WTC11 (cell line): ENCODE results near the gene DPYSL3. TPM values are rescaled to one million over a fixed set of nuclear protein-coding genes. Genes with fewer than 3 reads are reported as not detected.

Experiments used
- ATAC-seq: fragments of 200-7000 bp; cut with Tn5 transposase; 2 replicates; pipeline ENCODE4 v1.10.0; 2021; ENCODE audit warnings: mild to moderate bottlenecking, moderate library complexity
- CTCF ChIA-PET: fragments of 300-600 bp; sonication (Branson Sonifier 250); formaldehyde crosslinking; loops from one replicate; lab custom pipeline; 2021; ENCODE audit warnings: antibody characterized with exemption; lab: Charles Lee
- POLR2A ChIA-PET: fragments of 350-600 bp; sonication (Branson Sonifier 250); formaldehyde crosslinking; loops from one replicate; lab custom pipeline; 2021; ENCODE audit warnings: antibody characterized with exemption; lab: Charles Lee
- DNase-seq: peaks from one replicate; pipeline ENCODE4 v3.0.0; 2021; ENCODE audit warnings: low spot score
- H3K27ac Mint-ChIP-seq: 2 replicates; pipeline ENCODE4 v1.8.0; 2021; ENCODE audit warnings: mixed read lengths
- H3K27me3 Mint-ChIP-seq: 2 replicates; pipeline ENCODE4 v1.8.0; 2021; ENCODE audit warnings: low read depth, mild to moderate bottlenecking, moderate library complexity, mixed read lengths
- H3K36me3 Mint-ChIP-seq: 2 replicates; pipeline ENCODE4 v1.8.0; 2021; ENCODE audit warnings: mixed read lengths
- H3K4me1 Mint-ChIP-seq: 2 replicates; pipeline ENCODE4 v1.8.0; 2022; ENCODE audit warnings: mixed read lengths
- H3K4me3 Mint-ChIP-seq: 2 replicates; pipeline ENCODE4 v1.8.0; 2021; ENCODE audit warnings: mild to moderate bottlenecking, moderate library complexity, mixed read lengths
- H3K9me3 Mint-ChIP-seq: 2 replicates; pipeline ENCODE4 v1.8.0; 2021; ENCODE audit warnings: mixed read lengths
- ATF3 ChIP-seq: sonication (generic); formaldehyde crosslinking; conservative IDR thresholded peaks from 2 replicates; pipeline ENCODE4 v1.8.1; 2022; ENCODE audit warnings: mild to moderate bottlenecking, missing genetic modification reagents
- CBFB ChIP-seq: sonication (generic); formaldehyde crosslinking; IDR thresholded peaks from 2 replicates; pipeline ENCODE4 v1.8.1; 2022; ENCODE audit warnings: mild to moderate bottlenecking, low read depth, missing genetic modification reagents
- EMX1 ChIP-seq: fragments of 250-450 bp; sonication (Bioruptor Pico); IDR thresholded peaks from 2 replicates; pipeline ENCODE4 v1.8.0; 2021; ENCODE audit warnings: mild to moderate bottlenecking
- FOXK1 ChIP-seq: sonication (generic); formaldehyde crosslinking; IDR thresholded peaks from 2 replicates; pipeline ENCODE4 v1.8.0; 2022; ENCODE audit warnings: mild to moderate bottlenecking, moderate library complexity, missing genetic modification reagents
- GTF2I ChIP-seq: fragments of 250-450 bp; sonication (Bioruptor Pico); conservative IDR thresholded peaks from 2 replicates; pipeline ENCODE4 v1.4.0; 2021; ENCODE audit warnings: mild to moderate bottlenecking
- IRF2 ChIP-seq: sonication (generic); formaldehyde crosslinking; IDR thresholded peaks from 2 replicates; pipeline ENCODE4 v1.8.0; 2022; ENCODE audit warnings: low read depth, missing genetic modification reagents, borderline replicate concordance
- KAT7 ChIP-seq: sonication (generic); formaldehyde crosslinking; IDR thresholded peaks from 2 replicates; pipeline ENCODE4 v1.8.1; 2023; ENCODE audit warnings: missing genetic modification reagents, mild to moderate bottlenecking, borderline replicate concordance
- MAX ChIP-seq: sonication (generic); formaldehyde crosslinking; IDR thresholded peaks from 2 replicates; pipeline ENCODE4 v1.8.0; 2022; ENCODE audit warnings: mild to moderate bottlenecking, missing genetic modification reagents
- MXD4 ChIP-seq: fragments of 250-450 bp; sonication (Bioruptor Pico); IDR thresholded peaks from 2 replicates; pipeline ENCODE4 v1.8.0; 2021; ENCODE audit warnings: mild to moderate bottlenecking, moderate library complexity, borderline replicate concordance
- NR3C1 ChIP-seq: sonication (generic); formaldehyde crosslinking; conservative IDR thresholded peaks from 2 replicates; pipeline ENCODE4 v1.8.1; 2023; ENCODE audit warnings: low read depth, mild to moderate bottlenecking, missing genetic modification reagents
- PREB ChIP-seq: sonication (generic); formaldehyde crosslinking; IDR thresholded peaks from 2 replicates; pipeline ENCODE4 v1.8.1; 2022; ENCODE audit warnings: mild to moderate bottlenecking, missing genetic modification reagents, moderate library complexity, borderline replicate concordance
- TEAD4 ChIP-seq: sonication (generic); formaldehyde crosslinking; IDR thresholded peaks from 2 replicates; pipeline ENCODE4 v1.8.0; 2022; ENCODE audit warnings: mild to moderate bottlenecking, missing genetic modification reagents
- ZBTB21 ChIP-seq: sonication (generic); formaldehyde crosslinking; IDR thresholded peaks from 2 replicates; pipeline ENCODE4 v1.8.1; 2023; ENCODE audit warnings: mild to moderate bottlenecking, missing genetic modification reagents, borderline replicate concordance
- ZNF416 ChIP-seq: fragments of 250-450 bp; sonication (Bioruptor Pico); IDR thresholded peaks from 2 replicates; pipeline ENCODE4 v1.9.0; 2021; ENCODE audit warnings: mild to moderate bottlenecking, inconsistent platforms
- total RNA-seq: library from RNA; stranded (reverse); gene quantifications from 3 replicates; pipeline ENCODE4 v1.2.3, GENCODE V29; 2021
- TF ChIP-seq, protein P1 (sequence below): sonication (generic); formaldehyde crosslinking; conservative IDR thresholded peaks from 2 replicates; pipeline ENCODE4 v1.8.1; 2023; ENCODE audit warnings: mild to moderate bottlenecking, low read depth, missing genetic modification reagents, moderate library complexity
- TF ChIP-seq, protein P2 (sequence below): sonication (generic); formaldehyde crosslinking; IDR thresholded peaks from 2 replicates; pipeline ENCODE4 v1.8.1; 2022; ENCODE audit warnings: missing genetic modification reagents, borderline replicate concordance
- TF ChIP-seq, protein P3 (sequence below): sonication (generic); formaldehyde crosslinking; IDR thresholded peaks from 2 replicates; pipeline ENCODE4 v1.8.1; 2022; ENCODE audit warnings: mild to moderate bottlenecking, moderate library complexity, missing genetic modification reagents
- TF ChIP-seq, protein P4 (sequence below): fragments of 250-450 bp; sonication (Bioruptor Pico); IDR thresholded peaks from 2 replicates; pipeline ENCODE4 v1.9.0; 2021; ENCODE audit warnings: mild to moderate bottlenecking, borderline replicate concordance
- TF ChIP-seq, protein P5 (sequence below): sonication (generic); formaldehyde crosslinking; IDR thresholded peaks from 2 replicates; pipeline ENCODE4 v1.8.0; 2022; ENCODE audit warnings: mild to moderate bottlenecking, missing genetic modification reagents

DPYSL3 gene
- total RNA-seq, 1 experiment from 2014 or later: 358 TPM

DNA sequence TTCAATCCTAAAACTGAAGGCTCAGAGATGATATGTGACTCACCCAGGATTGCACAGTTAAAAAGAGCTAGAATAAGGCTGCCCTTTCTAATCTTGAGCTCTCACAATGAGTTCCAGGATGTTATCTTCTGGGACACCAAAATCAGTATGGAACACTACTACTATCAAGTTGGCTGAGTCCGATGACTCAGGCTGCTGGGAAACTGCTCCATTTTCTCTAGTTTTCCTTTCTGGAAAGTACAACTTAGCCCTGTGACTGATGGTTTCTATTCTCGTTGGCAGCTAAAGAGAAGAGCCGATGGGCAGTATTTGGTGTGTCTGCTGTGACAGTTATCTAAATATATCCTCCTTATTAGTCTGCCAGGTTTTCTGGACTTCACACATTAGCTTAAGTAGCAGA lies 37.9 kb upstream of the DPYSL3 start:
- DNase-seq (no peak), ATAC-seq (no peak)
- Mint-ChIP-seq H3K4me1 (peaks cover 10% of the 10 kb centered on the region), H3K4me3 (no peak overlapping the region), H3K27me3 (no peaks in the 10 kb centered on the region), H3K36me3 (peaks cover 3% of the 10 kb centered on the region; the same call in 1 of the 2 replicates), H3K9me3 (peaks cover 9% of the 10 kb centered on the region), H3K27ac (no peak overlapping the region)
- TF ChIP-seq, protein P1, sequence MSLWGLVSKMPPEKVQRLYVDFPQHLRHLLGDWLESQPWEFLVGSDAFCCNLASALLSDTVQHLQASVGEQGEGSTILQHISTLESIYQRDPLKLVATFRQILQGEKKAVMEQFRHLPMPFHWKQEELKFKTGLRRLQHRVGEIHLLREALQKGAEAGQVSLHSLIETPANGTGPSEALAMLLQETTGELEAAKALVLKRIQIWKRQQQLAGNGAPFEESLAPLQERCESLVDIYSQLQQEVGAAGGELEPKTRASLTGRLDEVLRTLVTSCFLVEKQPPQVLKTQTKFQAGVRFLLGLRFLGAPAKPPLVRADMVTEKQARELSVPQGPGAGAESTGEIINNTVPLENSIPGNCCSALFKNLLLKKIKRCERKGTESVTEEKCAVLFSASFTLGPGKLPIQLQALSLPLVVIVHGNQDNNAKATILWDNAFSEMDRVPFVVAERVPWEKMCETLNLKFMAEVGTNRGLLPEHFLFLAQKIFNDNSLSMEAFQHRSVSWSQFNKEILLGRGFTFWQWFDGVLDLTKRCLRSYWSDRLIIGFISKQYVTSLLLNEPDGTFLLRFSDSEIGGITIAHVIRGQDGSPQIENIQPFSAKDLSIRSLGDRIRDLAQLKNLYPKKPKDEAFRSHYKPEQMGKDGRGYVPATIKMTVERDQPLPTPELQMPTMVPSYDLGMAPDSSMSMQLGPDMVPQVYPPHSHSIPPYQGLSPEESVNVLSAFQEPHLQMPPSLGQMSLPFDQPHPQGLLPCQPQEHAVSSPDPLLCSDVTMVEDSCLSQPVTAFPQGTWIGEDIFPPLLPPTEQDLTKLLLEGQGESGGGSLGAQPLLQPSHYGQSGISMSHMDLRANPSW (CRISPR knock-in tag): no peak
- TF ChIP-seq ATF3: no peak
- TF ChIP-seq, protein P2, sequence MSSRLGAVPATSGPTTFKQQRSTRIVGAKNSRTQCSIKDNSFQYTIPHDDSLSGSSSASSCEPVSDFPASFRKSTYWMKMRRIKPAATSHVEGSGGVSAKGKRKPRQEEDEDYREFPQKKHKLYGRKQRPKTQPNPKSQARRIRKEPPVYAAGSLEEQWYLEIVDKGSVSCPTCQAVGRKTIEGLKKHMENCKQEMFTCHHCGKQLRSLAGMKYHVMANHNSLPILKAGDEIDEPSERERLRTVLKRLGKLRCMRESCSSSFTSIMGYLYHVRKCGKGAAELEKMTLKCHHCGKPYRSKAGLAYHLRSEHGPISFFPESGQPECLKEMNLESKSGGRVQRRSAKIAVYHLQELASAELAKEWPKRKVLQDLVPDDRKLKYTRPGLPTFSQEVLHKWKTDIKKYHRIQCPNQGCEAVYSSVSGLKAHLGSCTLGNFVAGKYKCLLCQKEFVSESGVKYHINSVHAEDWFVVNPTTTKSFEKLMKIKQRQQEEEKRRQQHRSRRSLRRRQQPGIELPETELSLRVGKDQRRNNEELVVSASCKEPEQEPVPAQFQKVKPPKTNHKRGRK (CRISPR knock-in tag): no peak
- no peak for TF ChIP-seq TEAD4
- TF ChIP-seq, protein P3, sequence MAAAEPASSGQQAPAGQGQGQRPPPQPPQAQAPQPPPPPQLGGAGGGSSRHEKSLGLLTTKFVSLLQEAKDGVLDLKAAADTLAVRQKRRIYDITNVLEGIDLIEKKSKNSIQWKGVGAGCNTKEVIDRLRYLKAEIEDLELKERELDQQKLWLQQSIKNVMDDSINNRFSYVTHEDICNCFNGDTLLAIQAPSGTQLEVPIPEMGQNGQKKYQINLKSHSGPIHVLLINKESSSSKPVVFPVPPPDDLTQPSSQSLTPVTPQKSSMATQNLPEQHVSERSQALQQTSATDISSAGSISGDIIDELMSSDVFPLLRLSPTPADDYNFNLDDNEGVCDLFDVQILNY: no peak
- TF ChIP-seq, protein P4, sequence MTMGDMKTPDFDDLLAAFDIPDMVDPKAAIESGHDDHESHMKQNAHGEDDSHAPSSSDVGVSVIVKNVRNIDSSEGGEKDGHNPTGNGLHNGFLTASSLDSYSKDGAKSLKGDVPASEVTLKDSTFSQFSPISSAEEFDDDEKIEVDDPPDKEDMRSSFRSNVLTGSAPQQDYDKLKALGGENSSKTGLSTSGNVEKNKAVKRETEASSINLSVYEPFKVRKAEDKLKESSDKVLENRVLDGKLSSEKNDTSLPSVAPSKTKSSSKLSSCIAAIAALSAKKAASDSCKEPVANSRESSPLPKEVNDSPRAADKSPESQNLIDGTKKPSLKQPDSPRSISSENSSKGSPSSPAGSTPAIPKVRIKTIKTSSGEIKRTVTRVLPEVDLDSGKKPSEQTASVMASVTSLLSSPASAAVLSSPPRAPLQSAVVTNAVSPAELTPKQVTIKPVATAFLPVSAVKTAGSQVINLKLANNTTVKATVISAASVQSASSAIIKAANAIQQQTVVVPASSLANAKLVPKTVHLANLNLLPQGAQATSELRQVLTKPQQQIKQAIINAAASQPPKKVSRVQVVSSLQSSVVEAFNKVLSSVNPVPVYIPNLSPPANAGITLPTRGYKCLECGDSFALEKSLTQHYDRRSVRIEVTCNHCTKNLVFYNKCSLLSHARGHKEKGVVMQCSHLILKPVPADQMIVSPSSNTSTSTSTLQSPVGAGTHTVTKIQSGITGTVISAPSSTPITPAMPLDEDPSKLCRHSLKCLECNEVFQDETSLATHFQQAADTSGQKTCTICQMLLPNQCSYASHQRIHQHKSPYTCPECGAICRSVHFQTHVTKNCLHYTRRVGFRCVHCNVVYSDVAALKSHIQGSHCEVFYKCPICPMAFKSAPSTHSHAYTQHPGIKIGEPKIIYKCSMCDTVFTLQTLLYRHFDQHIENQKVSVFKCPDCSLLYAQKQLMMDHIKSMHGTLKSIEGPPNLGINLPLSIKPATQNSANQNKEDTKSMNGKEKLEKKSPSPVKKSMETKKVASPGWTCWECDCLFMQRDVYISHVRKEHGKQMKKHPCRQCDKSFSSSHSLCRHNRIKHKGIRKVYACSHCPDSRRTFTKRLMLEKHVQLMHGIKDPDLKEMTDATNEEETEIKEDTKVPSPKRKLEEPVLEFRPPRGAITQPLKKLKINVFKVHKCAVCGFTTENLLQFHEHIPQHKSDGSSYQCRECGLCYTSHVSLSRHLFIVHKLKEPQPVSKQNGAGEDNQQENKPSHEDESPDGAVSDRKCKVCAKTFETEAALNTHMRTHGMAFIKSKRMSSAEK (CRISPR knock-in tag): no peak
- TF ChIP-seq ZBTB21 (CRISPR knock-in tag): no peak
- no peak for TF ChIP-seq IRF2
- TF ChIP-seq PREB (CRISPR knock-in tag): no peak
- TF ChIP-seq CBFB (CRISPR knock-in tag): no peak
- no peak for TF ChIP-seq FOXK1 (CRISPR knock-in tag)
- no peak for TF ChIP-seq MAX
- TF ChIP-seq, protein P5, sequence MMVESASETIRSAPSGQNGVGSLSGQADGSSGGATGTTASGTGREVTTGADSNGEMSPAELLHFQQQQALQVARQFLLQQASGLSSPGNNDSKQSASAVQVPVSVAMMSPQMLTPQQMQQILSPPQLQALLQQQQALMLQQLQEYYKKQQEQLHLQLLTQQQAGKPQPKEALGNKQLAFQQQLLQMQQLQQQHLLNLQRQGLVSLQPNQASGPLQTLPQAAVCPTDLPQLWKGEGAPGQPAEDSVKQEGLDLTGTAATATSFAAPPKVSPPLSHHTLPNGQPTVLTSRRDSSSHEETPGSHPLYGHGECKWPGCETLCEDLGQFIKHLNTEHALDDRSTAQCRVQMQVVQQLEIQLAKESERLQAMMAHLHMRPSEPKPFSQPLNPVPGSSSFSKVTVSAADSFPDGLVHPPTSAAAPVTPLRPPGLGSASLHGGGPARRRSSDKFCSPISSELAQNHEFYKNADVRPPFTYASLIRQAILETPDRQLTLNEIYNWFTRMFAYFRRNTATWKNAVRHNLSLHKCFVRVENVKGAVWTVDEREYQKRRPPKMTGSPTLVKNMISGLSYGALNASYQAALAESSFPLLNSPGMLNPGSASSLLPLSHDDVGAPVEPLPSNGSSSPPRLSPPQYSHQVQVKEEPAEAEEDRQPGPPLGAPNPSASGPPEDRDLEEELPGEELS (CRISPR knock-in tag): no peak
- TF ChIP-seq GTF2I: no peak
- no peak for TF ChIP-seq MXD4 (CRISPR knock-in tag)
- no peak for TF ChIP-seq ZNF416 (CRISPR knock-in tag)
- no peak for TF ChIP-seq NR3C1 (CRISPR knock-in tag)
- no peak for TF ChIP-seq KAT7 (CRISPR knock-in tag)
- no peak for TF ChIP-seq EMX1
- POLR2A ChIA-PET: no interaction called here
- CTCF ChIA-PET: interaction anchor here (1.0 kb wide), 1 partner anchor 96 kb away, joined by 3 read pairs; no protein-coding TSS in a partner anchor
